GM12874 (cell line): ENCODE data around the gene ESPNL.

Experiments used
- TF ChIP-seq, protein P1 (sequence below): IDR thresholded peaks from 2 replicates; pipeline ENCODE4 v1.5.1; 2011; ENCODE audit warnings: low read depth, mild to moderate bottlenecking, control low read depth, low read length, moderate library complexity; ENCODE audit not compliant: insufficient read depth

Gene ESPNL

DNA sequence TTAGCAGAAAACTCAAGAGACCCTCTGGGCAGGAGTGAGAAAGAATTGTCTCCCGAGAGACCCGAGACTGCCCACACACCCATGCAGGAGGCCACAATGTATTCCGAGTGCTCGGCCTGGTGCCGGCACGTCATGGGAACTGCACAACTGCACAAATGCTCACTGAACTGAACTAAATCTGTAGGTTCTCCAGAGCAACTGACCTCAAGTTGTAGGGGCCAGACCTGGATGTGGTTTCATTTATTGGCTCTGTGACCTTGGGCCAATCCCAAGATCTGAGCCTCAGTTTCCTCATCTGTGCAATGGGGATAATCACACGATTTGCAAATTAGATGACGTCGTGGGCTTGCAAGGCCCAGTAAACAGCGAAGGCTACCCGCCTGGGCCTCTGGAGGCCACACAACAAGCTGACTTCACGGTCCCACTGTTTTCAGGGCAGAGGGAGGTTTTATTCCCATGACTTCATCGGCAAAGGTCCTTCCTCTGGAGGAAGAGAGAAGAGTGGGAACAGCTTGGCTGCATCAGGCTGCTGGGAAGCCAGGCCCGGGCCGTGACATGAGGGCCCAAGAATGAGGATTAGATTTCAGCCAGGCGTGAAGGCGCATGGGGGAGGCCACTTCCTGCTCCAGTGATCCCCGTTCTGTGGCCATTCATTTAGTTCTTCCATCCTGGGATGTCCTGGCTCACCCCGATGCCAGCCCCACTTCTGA is 55.1 kb downstream of the ESPNL start:
- TF ChIP-seq, protein P1, sequence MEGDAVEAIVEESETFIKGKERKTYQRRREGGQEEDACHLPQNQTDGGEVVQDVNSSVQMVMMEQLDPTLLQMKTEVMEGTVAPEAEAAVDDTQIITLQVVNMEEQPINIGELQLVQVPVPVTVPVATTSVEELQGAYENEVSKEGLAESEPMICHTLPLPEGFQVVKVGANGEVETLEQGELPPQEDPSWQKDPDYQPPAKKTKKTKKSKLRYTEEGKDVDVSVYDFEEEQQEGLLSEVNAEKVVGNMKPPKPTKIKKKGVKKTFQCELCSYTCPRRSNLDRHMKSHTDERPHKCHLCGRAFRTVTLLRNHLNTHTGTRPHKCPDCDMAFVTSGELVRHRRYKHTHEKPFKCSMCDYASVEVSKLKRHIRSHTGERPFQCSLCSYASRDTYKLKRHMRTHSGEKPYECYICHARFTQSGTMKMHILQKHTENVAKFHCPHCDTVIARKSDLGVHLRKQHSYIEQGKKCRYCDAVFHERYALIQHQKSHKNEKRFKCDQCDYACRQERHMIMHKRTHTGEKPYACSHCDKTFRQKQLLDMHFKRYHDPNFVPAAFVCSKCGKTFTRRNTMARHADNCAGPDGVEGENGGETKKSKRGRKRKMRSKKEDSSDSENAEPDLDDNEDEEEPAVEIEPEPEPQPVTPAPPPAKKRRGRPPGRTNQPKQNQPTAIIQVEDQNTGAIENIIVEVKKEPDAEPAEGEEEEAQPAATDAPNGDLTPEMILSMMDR = no peak

DNA sequence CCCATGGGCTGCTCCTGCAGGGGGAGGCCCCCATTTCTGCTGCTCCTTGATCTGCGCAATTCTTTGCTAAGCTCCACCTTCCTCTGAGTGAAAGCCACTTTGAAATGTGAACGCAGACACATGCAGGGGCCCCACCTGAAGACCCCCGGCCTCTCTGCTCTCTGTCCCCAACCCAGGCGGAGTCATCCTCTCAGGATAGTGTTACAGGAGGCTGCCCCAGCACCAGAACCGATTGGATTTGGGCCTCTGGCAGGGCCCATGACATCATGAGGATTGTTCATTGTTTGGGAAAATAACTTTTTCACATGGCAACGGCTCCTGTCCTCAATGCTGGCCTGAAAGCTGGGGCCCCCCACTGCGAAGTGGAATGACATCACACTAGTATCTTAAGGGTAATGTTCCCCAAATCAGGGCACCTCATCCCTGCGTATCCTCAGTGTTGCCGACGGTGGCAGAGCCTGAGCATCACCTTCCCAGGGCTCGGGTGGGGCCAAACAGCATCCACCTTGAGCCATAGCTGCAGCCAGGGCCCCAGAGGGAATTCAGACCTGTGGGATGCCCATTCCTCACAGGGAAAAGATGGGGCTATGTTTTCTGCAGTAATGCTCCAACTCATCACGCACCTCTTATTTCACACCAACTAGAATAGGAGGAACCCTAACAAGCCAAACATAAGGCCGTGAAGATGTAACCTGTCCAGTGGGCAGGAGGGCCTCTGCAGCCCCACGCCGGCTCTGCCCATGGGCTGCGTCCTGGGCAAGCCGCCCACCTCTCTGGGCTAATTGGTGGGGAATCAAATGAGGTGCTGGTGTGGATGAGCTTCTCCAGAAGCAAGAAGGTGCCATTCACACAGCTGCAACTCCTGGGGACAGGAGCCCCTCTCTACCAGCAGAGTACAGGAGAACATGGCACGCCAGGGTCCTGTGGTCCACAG is 55.9 kb downstream of the ESPNL start:
- TF ChIP-seq, protein P1 = no peak

- TF ChIP-seq, protein P1 = no peak
Observed at GRCh38 chr2:238157506-238158017, 57.4 kb downstream of the ESPNL start.

- TF ChIP-seq, protein P1 = no peak
Observed at GRCh38 chr2:238158018-238158508, 57.9 kb downstream of the ESPNL start.

- TF ChIP-seq, protein P1 = peak; percentile 39
Observed at GRCh38 chr2:238158509-238159070, 58.5 kb downstream of the ESPNL start, which contains the start of gene ERFE. Gene ERFE (plus strand): TSS chr2:238158970. CDS start chr2:238159008, 38 bp downstream.

DNA sequence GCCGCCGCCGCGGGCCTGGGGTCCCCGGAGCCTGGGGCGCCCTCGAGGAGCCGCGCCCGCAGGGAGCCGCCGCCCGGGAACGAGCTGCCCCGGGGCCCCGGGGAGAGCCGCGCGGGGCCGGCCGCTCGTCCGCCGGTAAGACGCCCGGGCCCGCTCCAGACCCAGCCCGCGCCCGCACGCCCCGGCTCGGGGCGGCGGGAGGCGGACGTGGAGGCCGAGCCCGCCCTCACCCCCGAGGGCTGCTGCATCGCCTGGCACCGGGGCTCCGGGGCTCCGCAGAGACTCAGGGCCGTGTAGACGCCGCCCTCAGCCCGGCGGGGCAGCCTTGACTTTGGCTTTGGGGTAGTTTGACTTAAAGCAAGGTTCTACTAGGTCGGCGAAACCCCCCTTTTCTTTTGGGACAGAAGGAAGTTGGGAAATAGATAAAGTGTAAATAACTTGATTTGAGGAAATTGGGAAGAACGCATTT is 59.0 kb downstream of the ESPNL start:
- TF ChIP-seq, protein P1 = no peak
